GM21825 (cell line): ENCODE measurements around the gene PLEKHG2.

ENCODE experiments used
- ATAC-seq: cut with Tn5 transposase; IDR thresholded peaks from one replicate; pipeline ENCODE4 v1.9.1; 2021; ENCODE audit warnings: mild to moderate bottlenecking, moderate library complexity; ENCODE audit not compliant: unreplicated experiment

The PLEKHG2 gene

DNA sequence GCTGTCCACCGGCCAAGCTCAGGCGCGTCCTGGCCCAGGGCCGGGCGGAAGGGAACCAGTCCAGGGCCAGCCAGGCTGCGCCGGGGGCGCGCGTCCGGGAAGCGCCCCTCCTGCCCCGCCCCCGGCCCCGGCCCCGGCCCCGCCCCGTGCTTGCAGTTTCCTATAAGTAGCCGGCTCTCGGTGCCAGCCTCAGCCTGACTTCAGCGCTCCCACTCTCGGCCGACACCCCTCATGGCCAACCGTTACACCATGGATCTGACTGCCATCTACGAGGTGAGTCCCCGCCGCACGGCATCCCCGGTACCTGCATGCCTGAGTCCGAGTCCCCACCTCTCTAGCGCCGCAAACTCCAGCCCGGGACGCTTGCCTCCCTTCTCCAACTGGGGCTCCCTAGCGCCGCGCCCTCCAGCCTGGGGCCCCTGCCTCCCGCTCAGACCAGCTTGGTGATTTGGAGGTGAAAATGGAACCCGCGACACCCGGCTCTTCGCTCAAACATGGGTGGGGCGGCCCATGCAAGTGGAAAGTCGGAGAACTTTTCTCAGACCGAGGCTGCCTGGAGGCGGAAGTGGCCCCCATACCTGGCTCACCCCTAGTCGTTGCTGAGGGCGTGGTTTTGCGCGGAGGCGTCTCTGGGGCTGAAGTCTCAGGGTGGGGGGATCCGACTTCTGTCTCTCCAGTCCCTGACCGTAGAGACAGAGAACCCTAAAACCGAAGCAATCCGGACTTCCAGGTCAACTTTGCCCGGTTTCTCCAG, 5.6 kb upstream of the PLEKHG2 start, which contains the start of gene ZFP36:
Gene ZFP36 (plus strand): TSS at position 192 of the 754 bp plus-strand sequence. CDS start 58 bp downstream, at position 250.
- peak; percentile 10 for ATAC-seq

DNA sequence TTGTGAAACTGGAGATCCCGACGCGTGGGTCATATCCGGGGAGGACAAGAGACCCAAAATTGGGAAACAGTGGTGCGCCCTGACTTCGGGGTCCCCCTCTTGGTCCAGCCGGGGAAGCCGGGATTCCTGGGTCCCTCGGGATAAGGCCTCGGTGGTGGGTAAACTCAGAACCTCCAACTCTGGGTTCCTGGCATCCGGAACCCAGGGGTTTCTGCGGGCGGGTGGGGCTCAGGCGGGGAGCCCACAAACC, 5.1 kb upstream of the PLEKHG2 start:
- no peak for ATAC-seq

DNA sequence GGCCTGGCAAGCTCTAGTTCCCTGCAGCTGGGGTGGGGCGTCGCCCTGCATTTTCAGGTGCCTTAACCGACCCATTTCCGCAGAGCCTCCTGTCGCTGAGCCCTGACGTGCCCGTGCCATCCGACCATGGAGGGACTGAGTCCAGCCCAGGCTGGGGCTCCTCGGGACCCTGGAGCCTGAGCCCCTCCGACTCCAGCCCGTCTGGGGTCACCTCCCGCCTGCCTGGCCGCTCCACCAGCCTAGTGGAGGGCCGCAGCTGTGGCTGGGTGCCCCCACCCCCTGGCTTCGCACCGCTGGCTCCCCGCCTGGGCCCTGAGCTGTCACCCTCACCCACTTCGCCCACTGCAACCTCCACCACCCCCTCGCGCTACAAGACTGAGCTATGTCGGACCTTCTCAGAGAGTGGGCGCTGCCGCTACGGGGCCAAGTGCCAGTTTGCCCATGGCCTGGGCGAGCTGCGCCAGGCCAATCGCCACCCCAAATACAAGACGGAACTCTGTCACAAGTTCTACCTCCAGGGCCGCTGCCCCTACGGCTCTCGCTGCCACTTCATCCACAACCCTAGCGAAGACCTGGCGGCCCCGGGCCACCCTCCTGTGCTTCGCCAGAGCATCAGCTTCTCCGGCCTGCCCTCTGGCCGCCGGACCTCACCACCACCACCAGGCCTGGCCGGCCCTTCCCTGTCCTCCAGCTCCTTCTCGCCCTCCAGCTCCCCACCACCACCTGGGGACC, 4.6 kb upstream of the PLEKHG2 start:
- ATAC-seq = no peak

DNA sequence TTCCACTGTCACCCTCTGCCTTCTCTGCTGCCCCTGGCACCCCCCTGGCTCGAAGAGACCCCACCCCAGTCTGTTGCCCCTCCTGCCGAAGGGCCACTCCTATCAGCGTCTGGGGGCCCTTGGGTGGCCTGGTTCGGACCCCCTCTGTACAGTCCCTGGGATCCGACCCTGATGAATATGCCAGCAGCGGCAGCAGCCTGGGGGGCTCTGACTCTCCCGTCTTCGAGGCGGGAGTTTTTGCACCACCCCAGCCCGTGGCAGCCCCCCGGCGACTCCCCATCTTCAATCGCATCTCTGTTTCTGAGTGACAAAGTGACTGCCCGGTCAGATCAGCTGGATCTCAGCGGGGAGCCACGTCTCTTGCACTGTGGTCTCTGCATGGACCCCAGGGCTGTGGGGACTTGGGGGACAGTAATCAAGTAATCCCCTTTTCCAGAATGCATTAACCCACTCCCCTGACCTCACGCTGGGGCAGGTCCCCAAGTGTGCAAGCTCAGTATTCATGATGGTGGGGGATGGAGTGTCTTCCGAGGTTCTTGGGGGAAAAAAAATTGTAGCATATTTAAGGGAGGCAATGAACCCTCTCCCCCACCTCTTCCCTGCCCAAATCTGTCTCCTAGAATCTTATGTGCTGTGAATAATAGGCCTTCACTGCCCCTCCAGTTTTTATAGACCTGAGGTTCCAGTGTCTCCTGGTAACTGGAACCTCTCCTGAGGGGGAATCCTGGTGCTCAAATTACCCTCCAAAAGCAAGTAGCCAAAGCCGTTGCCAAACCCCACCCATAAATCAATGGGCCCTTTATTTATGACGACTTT, 3.9 kb upstream of the PLEKHG2 start:
- no peak for ATAC-seq

DNA sequence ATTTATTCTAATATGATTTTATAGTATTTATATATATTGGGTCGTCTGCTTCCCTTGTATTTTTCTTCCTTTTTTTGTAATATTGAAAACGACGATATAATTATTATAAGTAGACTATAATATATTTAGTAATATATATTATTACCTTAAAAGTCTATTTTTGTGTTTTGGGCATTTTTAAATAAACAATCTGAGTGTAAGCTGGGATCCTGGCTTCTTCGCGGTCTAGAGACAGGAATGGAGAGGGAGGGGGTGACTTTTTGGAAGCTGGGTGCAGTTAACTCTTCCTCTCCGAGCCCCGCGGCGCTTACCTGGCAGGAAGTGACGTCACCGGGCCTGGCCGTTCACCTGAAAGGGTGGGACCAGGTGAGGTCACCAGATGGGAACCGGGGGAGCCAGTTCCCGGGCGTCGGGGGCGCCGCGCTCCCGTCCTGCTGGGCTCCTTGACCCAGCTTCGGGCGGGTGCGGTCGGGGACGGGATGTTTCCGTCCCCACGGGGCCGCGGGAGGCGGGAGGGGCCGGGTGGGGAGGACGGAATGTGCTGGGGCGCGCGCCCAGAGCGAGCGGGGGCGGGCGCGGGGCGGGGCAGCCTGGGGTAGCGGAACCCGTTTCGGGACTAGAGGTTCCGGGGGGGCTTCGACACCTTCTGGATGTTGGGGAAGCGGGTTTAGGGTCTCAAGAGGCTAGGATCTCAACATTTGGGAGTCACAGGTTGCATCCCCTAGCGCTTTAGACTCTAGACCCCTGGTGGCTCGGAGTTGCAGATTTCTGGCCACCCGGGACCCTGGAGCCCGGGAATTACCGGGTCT, 3.1 kb upstream of the PLEKHG2 start:
- ATAC-seq = no peak

DNA sequence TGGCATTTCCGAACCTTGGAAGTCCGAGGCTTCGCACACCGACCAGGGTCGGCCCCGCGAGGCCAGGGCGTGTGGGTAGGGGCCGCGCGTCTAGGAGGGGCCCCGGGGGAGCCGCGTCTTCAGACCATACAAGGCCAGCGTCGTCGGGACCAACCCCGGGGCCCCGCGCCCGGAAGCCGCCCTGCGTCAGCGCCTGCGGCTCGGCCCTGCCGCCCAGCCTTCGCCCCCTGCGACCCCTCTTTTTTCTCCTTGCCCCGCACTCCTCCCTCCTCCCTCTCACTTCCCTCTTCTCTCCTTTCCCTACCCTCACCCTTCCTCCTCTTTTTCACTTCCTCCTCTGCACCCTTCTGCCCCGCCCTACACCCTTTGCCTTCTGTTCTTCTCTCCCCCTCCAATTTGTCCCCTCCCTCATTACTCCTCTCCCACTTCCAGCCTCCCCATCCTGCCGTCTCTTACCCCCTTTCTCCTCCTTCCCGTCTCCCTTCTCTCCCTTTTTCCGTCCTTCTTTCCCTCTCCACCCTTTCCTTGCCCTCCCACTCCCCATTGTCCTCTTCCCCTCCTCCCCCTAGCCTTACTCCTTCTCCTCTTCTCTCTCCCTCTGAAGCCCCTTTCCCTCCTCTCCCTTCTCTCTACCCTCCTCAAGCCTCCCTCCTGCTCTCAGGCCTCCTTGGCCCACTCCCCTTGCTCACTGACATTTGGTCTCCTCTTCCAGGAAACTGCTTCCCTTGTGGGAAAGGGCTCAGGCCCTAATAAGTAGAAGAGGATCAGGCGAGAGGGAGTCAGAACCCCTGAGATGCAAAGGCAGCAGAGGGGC, 2.2 kb upstream of the PLEKHG2 start:
- peak; percentile 12 for ATAC-seq

DNA sequence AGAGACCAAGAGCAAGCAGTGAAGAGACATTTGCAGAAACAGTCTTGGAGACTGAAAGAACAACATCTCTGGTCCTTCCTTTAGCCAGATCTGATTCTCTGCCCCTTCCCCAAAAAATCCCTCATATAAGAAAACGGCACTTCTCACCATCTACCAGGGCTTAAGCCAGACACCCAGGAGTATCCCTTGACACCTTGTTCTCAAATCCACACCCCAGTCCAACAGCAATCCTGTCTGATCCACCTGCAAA, 1.7 kb upstream of the PLEKHG2 start:
- ATAC-seq = no peak

DNA sequence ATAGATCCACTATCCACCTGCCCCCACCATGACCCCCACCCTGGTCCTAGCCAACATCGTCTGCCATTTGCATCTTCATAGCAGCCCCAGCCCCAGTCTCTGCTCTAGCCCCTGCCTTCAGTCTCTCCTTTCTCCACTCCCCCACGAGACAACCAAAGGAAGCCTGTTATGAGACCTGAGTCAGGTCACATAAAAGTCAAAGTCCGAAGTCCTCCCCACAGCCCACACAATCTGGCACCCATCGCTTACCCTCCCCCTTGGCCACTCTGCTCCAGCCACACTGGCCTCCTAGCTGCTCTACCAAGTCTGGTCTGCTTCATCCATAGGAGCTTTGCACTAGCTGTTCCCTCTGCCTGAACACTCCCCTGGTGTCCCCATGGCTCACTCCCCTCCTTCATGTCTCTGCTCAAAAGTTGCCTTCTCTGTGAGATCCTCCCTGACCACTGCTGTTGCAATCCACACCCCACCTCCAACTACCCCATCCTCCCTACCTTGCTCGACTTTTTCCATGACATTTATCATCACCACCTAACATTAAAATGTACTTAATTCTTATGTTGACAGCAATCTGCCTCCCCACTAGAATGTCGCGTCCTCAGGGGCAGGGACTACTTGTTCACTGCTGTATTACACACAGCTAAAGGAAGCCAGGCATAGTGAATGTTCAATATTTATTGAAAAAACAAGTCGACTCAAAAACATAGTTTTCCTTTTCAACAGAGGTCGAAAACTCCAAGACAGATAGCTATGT, 1.2 kb upstream of the PLEKHG2 start:
- no peak for ATAC-seq

DNA sequence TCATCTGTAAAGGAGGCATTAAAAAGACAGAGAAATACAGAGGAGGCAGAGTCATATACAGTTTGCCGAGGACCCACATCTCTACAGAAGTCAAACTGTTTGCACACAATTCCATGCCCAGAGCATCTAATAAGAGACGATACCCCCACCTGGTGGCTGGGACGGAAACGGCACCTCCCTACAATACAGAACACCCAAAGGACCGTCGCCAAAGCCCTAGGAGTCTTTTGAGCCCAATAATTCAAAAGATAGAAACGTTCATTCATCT, 703 bp upstream of the PLEKHG2 start:
- ATAC-seq = peak; percentile 20

DNA sequence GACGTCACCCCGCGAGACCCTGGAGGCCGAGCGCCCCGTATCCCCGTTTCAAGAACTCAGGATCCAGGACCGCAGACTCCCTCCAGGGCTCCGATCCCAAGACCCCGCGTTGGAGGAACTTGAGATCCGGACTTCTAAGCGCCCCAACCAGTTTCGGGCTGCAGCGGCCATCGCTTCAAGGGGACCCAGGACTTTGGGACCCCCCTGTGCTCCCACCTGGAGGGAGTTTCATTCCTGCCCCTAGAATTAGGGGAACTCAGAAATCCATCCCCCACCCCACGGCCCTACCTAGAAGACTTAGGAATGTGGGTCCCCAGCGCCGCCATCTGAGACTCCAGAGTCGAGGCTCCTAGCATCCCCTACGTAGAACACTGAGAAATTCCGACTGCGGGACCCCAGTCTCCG, 400 bp downstream of the PLEKHG2 start:
- ATAC-seq = no peak

DNA sequence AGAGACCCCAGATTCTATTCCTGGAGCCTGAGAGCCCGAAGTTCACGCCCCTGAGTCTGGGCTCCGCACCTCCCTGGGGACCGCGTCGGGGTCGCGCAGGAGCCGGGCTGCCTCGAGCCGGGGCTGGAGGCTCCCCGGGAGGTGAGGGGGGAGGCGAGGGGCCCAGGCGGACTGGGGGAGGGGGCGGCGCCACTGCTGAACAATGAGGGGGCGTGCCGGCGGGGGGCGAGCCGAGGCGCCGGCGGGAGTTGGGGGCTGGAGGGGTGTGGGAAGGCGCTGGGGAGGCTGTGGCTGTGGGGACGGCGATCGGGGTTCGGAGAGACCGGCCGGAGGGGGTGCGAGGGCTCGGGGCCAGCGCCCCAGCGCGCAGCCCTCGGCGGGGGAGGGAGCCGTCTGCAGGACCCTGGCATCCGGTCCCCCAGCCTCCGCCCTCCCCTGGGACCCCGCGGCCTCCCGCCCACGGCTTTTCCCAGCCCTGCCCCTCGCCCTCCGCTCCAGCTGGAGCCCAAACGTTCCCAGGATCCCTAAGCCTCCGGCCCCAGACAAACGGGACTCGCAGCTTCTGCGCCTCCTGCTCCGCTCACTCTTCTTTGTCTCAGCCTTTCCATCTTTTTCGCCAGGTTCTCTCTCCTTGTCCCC, 922 bp downstream of the PLEKHG2 start:
- no peak for ATAC-seq

DNA sequence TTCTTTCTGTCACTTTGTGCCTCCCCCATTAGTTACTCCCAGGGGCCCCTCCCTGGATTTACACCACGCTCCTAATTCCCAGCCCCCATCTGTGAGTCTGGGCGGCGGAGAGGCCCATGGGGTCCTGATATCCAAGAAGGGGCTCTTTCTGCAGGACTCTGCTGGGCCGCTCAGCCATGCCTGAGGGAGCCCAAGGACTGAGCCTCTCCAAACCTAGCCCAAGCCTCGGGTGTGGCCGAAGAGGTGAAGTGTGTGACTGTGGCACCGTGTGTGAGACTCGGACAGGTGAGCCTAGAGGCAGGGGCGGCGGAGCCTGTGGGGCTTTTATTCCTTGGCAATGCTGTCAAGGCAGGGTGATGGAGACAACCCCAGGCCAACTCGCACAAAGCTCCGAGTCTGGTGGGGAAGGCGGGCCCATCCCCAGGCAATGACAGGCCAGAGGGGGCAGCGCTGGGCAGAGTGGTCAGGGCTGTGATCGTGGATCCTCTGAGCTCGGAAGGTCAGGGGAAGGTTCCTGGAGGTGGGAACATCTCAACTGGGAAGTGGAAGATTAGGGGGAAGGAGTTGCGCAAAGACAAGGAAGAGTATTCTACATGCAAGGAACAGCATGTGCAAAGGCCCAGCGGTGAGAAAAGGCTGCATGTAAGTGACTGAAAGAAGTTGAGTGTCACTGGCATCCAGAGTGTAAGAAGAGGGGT, 1.6 kb downstream of the PLEKHG2 start:
- ATAC-seq = no peak

DNA sequence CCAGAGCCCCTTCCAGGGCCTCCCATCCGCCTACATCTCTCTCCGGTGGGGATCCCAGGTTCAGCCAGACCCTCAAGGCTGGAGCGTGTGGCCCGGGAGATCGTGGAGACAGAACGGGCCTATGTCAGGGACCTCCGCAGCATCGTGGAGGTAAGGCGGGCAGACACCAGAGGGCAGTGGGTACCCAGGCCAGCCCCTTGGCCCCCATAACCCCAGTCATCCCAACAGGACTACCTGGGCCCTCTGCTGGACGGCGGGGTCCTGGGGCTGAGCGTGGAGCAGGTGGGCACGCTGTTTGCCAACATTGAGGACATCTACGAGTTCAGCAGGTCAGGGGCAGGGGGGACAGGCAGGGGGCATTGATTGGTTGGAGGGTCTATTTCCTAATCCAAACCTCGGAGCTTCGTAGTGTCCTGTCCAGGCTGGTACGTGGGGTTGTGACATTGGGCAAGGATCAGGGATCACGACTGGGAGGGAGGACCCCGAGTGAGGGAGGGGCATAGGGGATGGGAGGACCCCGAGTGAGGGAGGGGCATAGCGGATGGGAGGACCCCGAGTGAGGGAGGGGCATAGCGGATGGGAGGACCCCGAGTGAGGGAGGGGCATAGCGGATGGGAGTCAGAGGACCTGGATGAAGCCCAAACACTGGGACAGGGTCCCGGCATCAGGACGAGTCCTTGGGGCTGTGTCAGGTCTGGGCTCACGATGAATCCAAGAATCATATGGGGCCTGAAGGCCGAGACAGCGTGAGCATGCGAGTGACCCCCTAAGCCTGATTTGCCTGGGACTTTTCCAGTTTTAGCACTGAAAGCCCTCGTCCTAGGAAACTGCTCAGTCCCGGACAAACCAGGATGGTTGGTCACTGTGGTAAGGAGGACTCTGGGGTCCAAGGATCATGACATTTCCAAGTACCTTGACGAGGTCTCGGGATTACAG, 2.9 kb downstream of the PLEKHG2 start:
- ATAC-seq = no peak

DNA sequence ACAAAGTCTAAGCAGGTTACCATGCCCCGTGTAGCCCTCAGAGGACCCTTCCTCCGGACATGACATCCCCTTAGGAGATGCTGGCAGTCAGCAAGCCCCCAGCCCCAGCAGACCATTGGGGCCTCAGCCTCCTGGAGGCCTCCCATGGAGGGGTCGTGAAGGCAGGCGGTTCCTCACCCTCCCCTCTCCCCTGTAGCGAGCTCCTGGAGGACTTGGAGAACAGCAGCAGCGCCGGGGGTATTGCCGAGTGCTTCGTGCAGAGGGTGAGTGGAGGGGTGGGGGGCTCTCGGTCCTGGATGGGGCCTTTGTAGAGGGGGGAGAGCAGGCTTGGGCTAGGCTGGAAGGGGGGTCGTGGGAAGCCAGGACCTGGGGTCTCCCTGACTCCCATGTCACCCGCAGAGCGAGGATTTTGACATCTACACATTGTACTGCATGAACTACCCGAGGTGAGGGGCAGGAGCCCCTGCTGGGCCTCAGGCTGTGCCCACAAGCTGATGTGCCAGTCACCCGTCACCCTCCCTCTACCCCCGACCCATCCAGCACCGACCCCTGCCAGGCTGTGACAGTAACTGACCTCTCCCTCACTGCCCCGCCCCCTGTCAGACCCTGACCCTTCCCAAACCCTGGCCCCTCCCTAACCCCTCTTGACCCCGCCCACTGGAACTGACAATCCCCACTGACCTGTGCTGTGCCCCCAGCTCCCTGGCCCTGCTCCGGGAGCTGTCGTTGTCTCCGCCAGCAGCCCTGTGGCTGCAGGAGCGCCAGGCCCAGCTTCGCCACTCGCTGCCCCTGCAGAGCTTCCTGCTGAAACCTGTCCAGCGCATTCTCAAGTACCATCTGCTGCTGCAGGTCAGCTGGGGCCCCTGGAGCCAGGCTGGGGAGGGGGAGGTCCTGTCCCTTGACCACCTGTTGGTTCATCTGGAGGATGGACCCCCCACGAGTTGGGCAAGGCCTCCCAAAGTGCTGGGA, 4.0 kb downstream of the PLEKHG2 start:
- no peak for ATAC-seq

DNA sequence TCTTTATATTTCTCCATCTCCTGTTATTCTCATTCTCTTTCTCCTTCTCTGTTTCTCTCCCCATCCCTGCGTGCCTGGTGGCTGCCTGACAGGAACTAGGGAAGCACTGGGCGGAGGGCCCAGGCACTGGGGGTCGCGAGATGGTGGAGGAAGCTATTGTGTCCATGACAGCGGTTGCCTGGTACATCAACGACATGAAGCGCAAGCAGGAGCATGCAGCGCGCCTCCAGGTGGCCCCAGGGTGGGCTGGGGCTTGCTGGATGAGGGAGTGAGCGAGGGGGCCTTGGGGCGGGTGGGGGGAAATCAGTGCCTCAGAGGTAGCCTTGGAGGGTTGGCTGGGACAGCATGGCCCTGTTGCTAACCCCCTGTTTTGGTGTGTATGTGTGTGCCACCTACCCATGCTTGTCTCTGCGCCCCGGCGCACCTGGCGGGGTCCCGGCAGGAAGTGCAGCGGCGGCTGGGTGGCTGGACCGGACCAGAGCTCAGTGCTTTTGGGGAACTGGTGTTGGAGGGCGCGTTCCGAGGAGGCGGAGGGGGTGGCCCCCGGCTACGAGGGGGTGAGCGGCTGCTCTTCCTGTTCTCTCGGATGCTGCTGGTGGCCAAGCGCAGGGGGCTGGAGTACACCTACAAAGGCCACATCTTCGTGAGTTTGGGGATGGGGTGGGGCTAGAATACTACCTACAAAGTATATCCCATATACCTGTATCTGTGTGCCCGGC, 5.2 kb downstream of the PLEKHG2 start:
- ATAC-seq = no peak

DNA sequence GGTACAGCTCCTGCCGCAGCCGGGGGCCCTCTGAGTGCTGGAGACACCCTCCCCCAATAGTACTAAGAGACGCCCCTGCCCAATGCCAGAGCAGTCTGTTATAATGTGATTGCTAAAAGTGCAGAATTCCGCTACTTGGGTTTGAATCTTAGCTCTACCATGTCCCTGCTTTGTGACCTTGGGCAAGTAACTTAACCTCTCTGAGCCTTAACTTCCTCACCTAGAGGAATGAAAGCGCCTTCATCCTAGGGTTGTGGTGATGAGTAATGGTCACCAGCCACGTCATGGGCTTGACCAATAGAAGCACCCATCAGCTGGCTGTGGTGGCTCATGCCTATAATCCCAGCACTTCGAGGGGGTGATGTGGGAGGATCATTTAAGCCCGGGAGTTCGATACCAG, 6.5 kb downstream of the PLEKHG2 start:
- ATAC-seq = no peak
